H1 (cell line): ENCODE results near the gene WNK4.

Source experiments
- BRCA1 ChIP-seq: IDR thresholded peaks from 2 replicates; pipeline ENCODE4 v1.6.1; 2012; ENCODE audit warnings: low read depth, low read length, improper control_type of control experiment
- POLR2A ChIP-seq, 2 experiments: IDR thresholded peaks; 1 replicate in 1 of 2; 2 replicates in 1 of 2; pipeline ENCODE4 v1.6.1; 2011; ENCODE audit warnings: low read depth in 2 of 2, low read length in 2 of 2, mild to moderate bottlenecking in 2 of 2; ENCODE audit errors: control extremely low read depth in 1 of 2
- TEAD4 ChIP-seq: IDR thresholded peaks from 2 replicates; pipeline ENCODE4 v1.6.1; 2012; ENCODE audit warnings: low read depth, low read length, inconsistent platforms, mixed read lengths
- TF ChIP-seq, protein P1 (sequence below), 3 experiments: IDR thresholded peaks; 1 replicate in 2 of 3; 2 replicates in 1 of 3; pipeline versions ENCODE4 v1.5.1 to v1.6.1; 2011; ENCODE audit warnings: low read length in 3 of 3, mild to moderate bottlenecking in 3 of 3, inconsistent platforms in 2 of 3, low read depth in 1 of 3, moderate library complexity in 1 of 3; ENCODE audit not compliant: insufficient read depth in 1 of 3; ENCODE audit errors: control extremely low read depth in 1 of 3

DNA sequence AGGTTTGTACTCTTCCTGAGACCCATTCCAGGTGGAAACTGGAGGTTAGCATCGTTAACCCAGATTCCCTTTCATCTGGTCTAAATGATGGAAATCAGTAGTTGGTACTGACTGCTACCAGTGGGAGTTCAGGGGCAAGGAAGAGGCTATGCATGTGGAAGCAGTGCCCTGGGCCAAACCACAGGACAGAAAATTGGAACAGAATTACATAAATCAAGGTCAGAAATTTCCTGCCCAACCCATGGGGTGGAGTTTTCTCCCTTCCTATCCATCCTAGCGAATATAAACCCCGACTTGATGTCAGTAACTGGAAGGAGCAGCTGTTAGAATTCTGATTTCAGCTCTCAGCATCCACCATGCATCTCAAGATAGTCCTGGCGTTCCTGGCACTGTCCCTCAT lies 63.9 kb downstream of the WNK4 start, which contains the start of gene AOC2:
- TF ChIP-seq BRCA1 = no peak
- TF ChIP-seq TEAD4 = no peak
- TF ChIP-seq, protein P1, sequence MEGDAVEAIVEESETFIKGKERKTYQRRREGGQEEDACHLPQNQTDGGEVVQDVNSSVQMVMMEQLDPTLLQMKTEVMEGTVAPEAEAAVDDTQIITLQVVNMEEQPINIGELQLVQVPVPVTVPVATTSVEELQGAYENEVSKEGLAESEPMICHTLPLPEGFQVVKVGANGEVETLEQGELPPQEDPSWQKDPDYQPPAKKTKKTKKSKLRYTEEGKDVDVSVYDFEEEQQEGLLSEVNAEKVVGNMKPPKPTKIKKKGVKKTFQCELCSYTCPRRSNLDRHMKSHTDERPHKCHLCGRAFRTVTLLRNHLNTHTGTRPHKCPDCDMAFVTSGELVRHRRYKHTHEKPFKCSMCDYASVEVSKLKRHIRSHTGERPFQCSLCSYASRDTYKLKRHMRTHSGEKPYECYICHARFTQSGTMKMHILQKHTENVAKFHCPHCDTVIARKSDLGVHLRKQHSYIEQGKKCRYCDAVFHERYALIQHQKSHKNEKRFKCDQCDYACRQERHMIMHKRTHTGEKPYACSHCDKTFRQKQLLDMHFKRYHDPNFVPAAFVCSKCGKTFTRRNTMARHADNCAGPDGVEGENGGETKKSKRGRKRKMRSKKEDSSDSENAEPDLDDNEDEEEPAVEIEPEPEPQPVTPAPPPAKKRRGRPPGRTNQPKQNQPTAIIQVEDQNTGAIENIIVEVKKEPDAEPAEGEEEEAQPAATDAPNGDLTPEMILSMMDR (IDR thresholded peaks at IDR 0.05; ENCODE audit: control extremely low read depth in 1 of 3, insufficient read depth in 1 of 3, low read depth in 1 of 3, low read length in 3 of 3) = no peak
- TF ChIP-seq POLR2A (IDR thresholded peaks at IDR 0.05; ENCODE audit: control extremely low read depth in 1 of 2, low read depth in 2 of 2, low read length in 2 of 2) = no peak
